HepG2 (cell line): ENCODE data around the gene ARHGEF40. TPM values are rescaled to one million over a fixed set of nuclear protein-coding genes. Genes with fewer than 3 reads are reported as not detected.

Experiments
- ATAC-seq: fragments of 200-7000 bp; cut with Tn5 transposase; 3 replicates; pipeline ENCODE4 v1.9.1; 2020; ENCODE audit warnings: mild to moderate bottlenecking, moderate library complexity
- BruUV-seq: library from RNA; stranded (reverse); fragments of 400-500 nt; replicated peaks from 2 replicates; lab custom pipeline; 2021; lab: Mats Ljungman, UMichigan
- CTCF ChIA-PET: fragments of 300-600 bp; formaldehyde crosslinking; extraction: SDS; loops from one replicate; lab custom pipeline; 2021; ENCODE audit warnings: low total read pairs, inconsistent platforms, low intra/inter-chr PET ratio; lab: Yijun Ruan, JAX
- POLR2A ChIA-PET: fragments of 350-600 bp; sonication (Branson Sonifier 250); formaldehyde crosslinking; loops from one replicate; lab custom pipeline; 2020; ENCODE audit warnings: antibody characterized with exemption, inconsistent platforms; lab: Yijun Ruan, JAX
- DNase-seq: peaks from one replicate; pipeline ENCODE4 v3.0.0-alpha.2; 2015; ENCODE audit warnings: low spot score
- FAIRE-seq: peaks from 3 replicates; lab custom pipeline; 2011; peaks lifted over from hg19 to GRCh38; lab: Jason Lieb, UNC
- H2AFZ ChIP-seq: one replicate; pipeline ENCODE4 v1.6.1; 2011; ENCODE audit warnings: low read length, inconsistent platforms
- H3K27ac ChIP-seq: fragments of 300-600 bp; 3 replicates; pipeline ENCODE4 v1.8.0; 2011; ENCODE audit warnings: mixed run types, mild to moderate bottlenecking, mixed read lengths, low read length, inconsistent platforms; ENCODE audit not compliant: insufficient read depth; ENCODE audit errors: extremely low read length
- H3K27me3 ChIP-seq, 2 experiments: fragments of 200-600 bp in 1 of 2; 2 replicates in 1 of 2; 3 replicates in 1 of 2; pipeline versions ENCODE4 v1.6.0 to v1.8.0; 2011; ENCODE audit warnings: low read length in 2 of 2, mild to moderate bottlenecking in 2 of 2, moderate library complexity in 2 of 2, inconsistent platforms in 1 of 2; ENCODE audit not compliant: insufficient read depth in 2 of 2, control insufficient read depth in 1 of 2
- H3K36me3 ChIP-seq, 2 experiments: fragments of 200-600 bp in 1 of 2; replicated peaks in 1 of 2; 2 replicates in 1 of 2; 3 replicates in 1 of 2; pipeline versions ENCODE4 v1.5.1 to v1.8.0; 2011; ENCODE audit warnings: low read length in 2 of 2, inconsistent platforms in 1 of 2; ENCODE audit not compliant: insufficient read depth in 2 of 2, control insufficient read depth in 1 of 2
- H3K4me1 ChIP-seq: 2 replicates; pipeline ENCODE4 v1.5.1; 2012; ENCODE audit warnings: low read length, inconsistent platforms; ENCODE audit not compliant: insufficient read depth
- H3K4me2 ChIP-seq: 2 replicates; pipeline ENCODE4 v1.6.0; 2011; ENCODE audit warnings: low read depth, low read length, inconsistent platforms
- H3K4me3 ChIP-seq, 3 experiments: fragments of 200-600 bp in 1 of 3; sonication (generic), shearing (Covaris generic) in 1 of 3; replicated peaks in 1 of 3; 2 replicates each; pipeline ENCODE4 v1.5.1; 2011 to 2016; ENCODE audit warnings: low read length in 3 of 3, inconsistent platforms in 2 of 3, low read depth in 2 of 3, mild to moderate bottlenecking in 2 of 3, control low read depth in 1 of 3, mixed read lengths in 1 of 3; ENCODE audit not compliant: insufficient read depth in 1 of 3
- H3K79me2 ChIP-seq: one replicate; pipeline ENCODE4 v1.6.1; 2011; ENCODE audit warnings: low read length, inconsistent platforms; ENCODE audit not compliant: insufficient read depth
- H3K9ac ChIP-seq: 2 replicates; pipeline ENCODE4 v1.6.0; 2011; ENCODE audit warnings: mild to moderate bottlenecking, low read depth, low read length, inconsistent platforms; ENCODE audit not compliant: insufficient read depth
- H3K9me3 ChIP-seq: 2 replicates; pipeline ENCODE4 v1.5.1; 2012; ENCODE audit warnings: mild to moderate bottlenecking, low read length
- H4K20me1 ChIP-seq: 2 replicates; pipeline ENCODE4 v1.6.0; 2011; ENCODE audit warnings: inconsistent platforms, mild to moderate bottlenecking, low read length, moderate library complexity; ENCODE audit not compliant: insufficient read depth
- EP300 ChIP-seq, 3 experiments: sonication (generic) in 1 of 3; formaldehyde crosslinking in 1 of 3; IDR thresholded peaks; 2 replicates each; pipeline versions ENCODE4 v1.5.1 to v1.6.1; 2011 to 2020; ENCODE audit warnings: low read depth in 2 of 3, low read length in 2 of 3, borderline replicate concordance in 1 of 3, improper control_type of control experiment in 1 of 3, mild to moderate bottlenecking in 1 of 3, missing genetic modification reagents in 1 of 3, moderate library complexity in 1 of 3
- FOSL2 ChIP-seq: sonication (generic); formaldehyde crosslinking; IDR thresholded peaks from 2 replicates; pipeline ENCODE4 v1.4.0; 2020; ENCODE audit warnings: missing genetic modification reagents
- MBNL3 ChIP-seq: fragments of 250-450 bp; sonication (Bioruptor Pico); conservative IDR thresholded peaks from 2 replicates; pipeline ENCODE4 v1.8.0; 2022; ENCODE audit warnings: mild to moderate bottlenecking, inconsistent platforms
- NCOA2 ChIP-seq: sonication (generic); formaldehyde crosslinking; IDR thresholded peaks from 2 replicates; pipeline ENCODE4 v1.8.0; 2022; ENCODE audit warnings: inconsistent platforms
- SNAI1 ChIP-seq: sonication (generic); formaldehyde crosslinking; IDR thresholded peaks from 2 replicates; pipeline ENCODE4 v1.5.0; 2020; ENCODE audit warnings: mild to moderate bottlenecking, missing genetic modification reagents, borderline replicate concordance
- XRCC5 ChIP-seq: fragments of 200-400 bp; formaldehyde crosslinking; optimal IDR thresholded peaks from 2 replicates; pipeline ENCODE3; 2017; ENCODE audit warnings: mild to moderate bottlenecking, low read length
- ZBTB7A ChIP-seq: sonication (generic); formaldehyde crosslinking; IDR thresholded peaks from 2 replicates; pipeline ENCODE4 v1.8.0; 2022; ENCODE audit warnings: mild to moderate bottlenecking, missing genetic modification reagents
- WGBS: methylation state at CpG from one replicate; pipeline ENCODE4 v1.1.6; 2017; ENCODE audit warnings: low lambda C conversion rate; 5-methylcytosine and 5-hydroxymethylcytosine counted together
- in situ Hi-C: cut with HindIII; loops from 2 replicates; pipeline ENCODE4 v1.10.0; 2017; ENCODE audit warnings: low pct_unique_long_range_greater_than_20kb; ENCODE audit not compliant: extremely low pct_ligation_motif_present
- intact Hi-C: fragments of 100-400 bp; cut with micrococcal nuclease; formaldehyde crosslinking; loops from one replicate; pipeline ENCODE4 v1.10.0; 2022; ENCODE audit not compliant: unreplicated experiment
- polyA plus RNA-seq, 8 experiments: library from polyadenylated mRNA; depleted of rRNA in 3 of 8; stranded (reverse) in 7 of 8; unstranded in 1 of 8; fragments of >200 nt; fragmentation: Illumina TruSeq in 4 of 8; extraction: Trizol in 4 of 8; gene quantifications; 2 replicates each; pipeline versions ENCODE4 v1.2.1 to v1.2.3, GENCODE V29; 2011 to 2016; ENCODE audit warnings: low read depth in 4 of 8, missing spikeins in 1 of 8, mixed read lengths in 1 of 8; ENCODE audit not compliant: insufficient read depth in 1 of 8
- total RNA-seq, 5 experiments: library from RNA; depleted of rRNA; stranded (reverse); fragments of >200 nt; fragmentation: Illumina TruSeq; extraction: Trizol; gene quantifications; 2 replicates each; pipeline ENCODE4 v1.2.3, GENCODE V29; 2016; ENCODE audit warnings: low read depth in 1 of 5
- TF ChIP-seq, protein P1 (sequence below): IDR thresholded peaks from 2 replicates; pipeline ENCODE4 v1.6.1; 2016; ENCODE audit warnings: control low read depth
- TF ChIP-seq, protein P2 (sequence below): sonication (generic); formaldehyde crosslinking; IDR thresholded peaks from 2 replicates; pipeline ENCODE4 v1.4.0; 2020; ENCODE audit warnings: mild to moderate bottlenecking, missing genetic modification reagents, borderline replicate concordance
- TF ChIP-seq, protein P3 (sequence below): sonication (generic); formaldehyde crosslinking; IDR thresholded peaks from 2 replicates; pipeline ENCODE4 v1.4.0; 2020; ENCODE audit warnings: missing genetic modification reagents, borderline replicate concordance
- TF ChIP-seq, protein P4 (sequence below): sonication (generic); formaldehyde crosslinking; conservative IDR thresholded peaks from 2 replicates; pipeline ENCODE4 v1.4.0; 2020; ENCODE audit warnings: mild to moderate bottlenecking, missing genetic modification reagents, moderate library complexity

ARHGEF40 gene
- total and polyA plus RNA-seq, 2 of the 13 experiments (the other 11 are each of a cell fraction or from before 2014, with no cell fraction given) = 28.1 to 78.1 TPM

DNA sequence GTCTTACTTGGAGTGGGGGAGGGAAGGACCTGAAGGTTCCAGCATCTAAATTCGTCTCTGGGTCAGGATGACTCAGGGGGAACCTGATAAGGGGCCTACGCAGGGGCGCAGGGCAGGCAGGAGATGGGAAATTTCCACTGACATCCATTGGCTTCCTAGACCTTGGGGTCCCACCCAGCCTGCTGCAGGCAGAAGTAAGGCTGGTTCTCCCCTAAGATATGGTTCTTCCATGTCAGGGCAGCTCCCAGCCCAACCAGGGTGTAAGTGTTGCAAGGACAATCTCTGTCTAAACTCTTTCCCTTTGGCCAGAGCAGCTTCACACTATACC, 43.2 kb upstream of the ARHGEF40 start:
- peaks cover 50% of the 10 kb centered on the region for H3K4me1 ChIP-seq
- no peak overlapping the region for H3K27ac ChIP-seq
- WGBS = 24% methylated on average over 3 of the region's 3 CpGs
- no TSS peak for BruUV-seq
- no peaks in the 10 kb centered on the region for H4K20me1 ChIP-seq
- ATAC-seq (no peak), DNase-seq (no peak), FAIRE-seq (no peak)
- intact Hi-C loops (no loop called here), in situ Hi-C loops (no loop called here)
- no peaks in the 10 kb centered on the region; a peak in 2 of 5 replicates for H3K27me3 ChIP-seq
- POLR2A ChIA-PET = interaction anchor here (1.1 to 1.9 kb wide), 3 partner anchors 29 to 43 kb away, joined by 4 to 7 read pairs (median 6); partner anchors contain the start of gene ARHGEF40
- H2AFZ ChIP-seq = no peak overlapping the region
- no peak overlapping the region for H3K4me3 ChIP-seq
- CTCF ChIA-PET = no interaction called here
- no peak overlapping the region for H3K9ac ChIP-seq
- peaks cover 13% of the 10 kb centered on the region for H3K79me2 ChIP-seq
- H3K36me3 ChIP-seq = peaks cover 1 to 3% of the 10 kb centered on the region in 2 experiments; a peak in 3 of 5 replicates
- peak overlapping the region; percentile 14; the same call in 1 of the 2 replicates for H3K4me2 ChIP-seq
- no peaks in the 10 kb centered on the region for H3K9me3 ChIP-seq
- TF ChIP-seq FOSL2 (CRISPR knock-in tag) = peak; percentile 78
- 0 out of 2 replicates have a peak, but pooled peaks have one; percentile 26 for TF ChIP-seq ZBTB7A
- TF ChIP-seq XRCC5 = peak; percentile 26
- TF ChIP-seq, protein P1, sequence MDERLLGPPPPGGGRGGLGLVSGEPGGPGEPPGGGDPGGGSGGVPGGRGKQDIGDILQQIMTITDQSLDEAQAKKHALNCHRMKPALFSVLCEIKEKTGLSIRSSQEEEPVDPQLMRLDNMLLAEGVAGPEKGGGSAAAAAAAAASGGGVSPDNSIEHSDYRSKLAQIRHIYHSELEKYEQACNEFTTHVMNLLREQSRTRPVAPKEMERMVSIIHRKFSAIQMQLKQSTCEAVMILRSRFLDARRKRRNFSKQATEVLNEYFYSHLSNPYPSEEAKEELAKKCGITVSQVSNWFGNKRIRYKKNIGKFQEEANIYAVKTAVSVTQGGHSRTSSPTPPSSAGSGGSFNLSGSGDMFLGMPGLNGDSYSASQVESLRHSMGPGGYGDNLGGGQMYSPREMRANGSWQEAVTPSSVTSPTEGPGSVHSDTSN = no peak
- TF ChIP-seq SNAI1 (CRISPR knock-in tag) = no peak
- TF ChIP-seq EP300 (IDR thresholded peaks at IDR 0.05; ENCODE audit: low read depth in 2 of 2, low read length in 2 of 2) = peak in 1 of 2 experiments; percentile 34; a peak in 1 of 4 replicates
- no peak for TF ChIP-seq EP300 (CRISPR knock-in tag; IDR thresholded peaks at IDR 0.05; ENCODE audit: borderline replicate concordance)
- TF ChIP-seq, protein P2, sequence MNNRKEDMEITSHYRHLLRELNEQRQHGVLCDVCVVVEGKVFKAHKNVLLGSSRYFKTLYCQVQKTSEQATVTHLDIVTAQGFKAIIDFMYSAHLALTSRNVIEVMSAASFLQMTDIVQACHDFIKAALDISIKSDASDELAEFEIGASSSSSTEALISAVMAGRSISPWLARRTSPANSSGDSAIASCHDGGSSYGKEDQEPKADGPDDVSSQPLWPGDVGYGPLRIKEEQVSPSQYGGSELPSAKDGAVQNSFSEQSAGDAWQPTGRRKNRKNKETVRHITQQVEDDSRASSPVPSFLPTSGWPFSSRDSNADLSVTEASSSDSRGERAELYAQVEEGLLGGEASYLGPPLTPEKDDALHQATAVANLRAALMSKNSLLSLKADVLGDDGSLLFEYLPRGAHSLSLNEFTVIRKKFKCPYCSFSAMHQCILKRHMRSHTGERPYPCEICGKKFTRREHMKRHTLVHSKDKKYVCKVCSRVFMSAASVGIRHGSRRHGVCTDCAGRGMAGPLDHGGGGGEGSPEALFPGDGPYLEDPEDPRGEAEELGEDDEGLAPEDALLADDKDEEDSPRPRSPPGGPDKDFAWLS (CRISPR knock-in tag) = no peak
- TF ChIP-seq, protein P3, sequence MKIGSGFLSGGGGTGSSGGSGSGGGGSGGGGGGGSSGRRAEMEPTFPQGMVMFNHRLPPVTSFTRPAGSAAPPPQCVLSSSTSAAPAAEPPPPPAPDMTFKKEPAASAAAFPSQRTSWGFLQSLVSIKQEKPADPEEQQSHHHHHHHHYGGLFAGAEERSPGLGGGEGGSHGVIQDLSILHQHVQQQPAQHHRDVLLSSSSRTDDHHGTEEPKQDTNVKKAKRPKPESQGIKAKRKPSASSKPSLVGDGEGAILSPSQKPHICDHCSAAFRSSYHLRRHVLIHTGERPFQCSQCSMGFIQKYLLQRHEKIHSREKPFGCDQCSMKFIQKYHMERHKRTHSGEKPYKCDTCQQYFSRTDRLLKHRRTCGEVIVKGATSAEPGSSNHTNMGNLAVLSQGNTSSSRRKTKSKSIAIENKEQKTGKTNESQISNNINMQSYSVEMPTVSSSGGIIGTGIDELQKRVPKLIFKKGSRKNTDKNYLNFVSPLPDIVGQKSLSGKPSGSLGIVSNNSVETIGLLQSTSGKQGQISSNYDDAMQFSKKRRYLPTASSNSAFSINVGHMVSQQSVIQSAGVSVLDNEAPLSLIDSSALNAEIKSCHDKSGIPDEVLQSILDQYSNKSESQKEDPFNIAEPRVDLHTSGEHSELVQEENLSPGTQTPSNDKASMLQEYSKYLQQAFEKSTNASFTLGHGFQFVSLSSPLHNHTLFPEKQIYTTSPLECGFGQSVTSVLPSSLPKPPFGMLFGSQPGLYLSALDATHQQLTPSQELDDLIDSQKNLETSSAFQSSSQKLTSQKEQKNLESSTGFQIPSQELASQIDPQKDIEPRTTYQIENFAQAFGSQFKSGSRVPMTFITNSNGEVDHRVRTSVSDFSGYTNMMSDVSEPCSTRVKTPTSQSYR = peak; percentile 36; the same call in 1 of the 2 replicates
- TF ChIP-seq, protein P4, sequence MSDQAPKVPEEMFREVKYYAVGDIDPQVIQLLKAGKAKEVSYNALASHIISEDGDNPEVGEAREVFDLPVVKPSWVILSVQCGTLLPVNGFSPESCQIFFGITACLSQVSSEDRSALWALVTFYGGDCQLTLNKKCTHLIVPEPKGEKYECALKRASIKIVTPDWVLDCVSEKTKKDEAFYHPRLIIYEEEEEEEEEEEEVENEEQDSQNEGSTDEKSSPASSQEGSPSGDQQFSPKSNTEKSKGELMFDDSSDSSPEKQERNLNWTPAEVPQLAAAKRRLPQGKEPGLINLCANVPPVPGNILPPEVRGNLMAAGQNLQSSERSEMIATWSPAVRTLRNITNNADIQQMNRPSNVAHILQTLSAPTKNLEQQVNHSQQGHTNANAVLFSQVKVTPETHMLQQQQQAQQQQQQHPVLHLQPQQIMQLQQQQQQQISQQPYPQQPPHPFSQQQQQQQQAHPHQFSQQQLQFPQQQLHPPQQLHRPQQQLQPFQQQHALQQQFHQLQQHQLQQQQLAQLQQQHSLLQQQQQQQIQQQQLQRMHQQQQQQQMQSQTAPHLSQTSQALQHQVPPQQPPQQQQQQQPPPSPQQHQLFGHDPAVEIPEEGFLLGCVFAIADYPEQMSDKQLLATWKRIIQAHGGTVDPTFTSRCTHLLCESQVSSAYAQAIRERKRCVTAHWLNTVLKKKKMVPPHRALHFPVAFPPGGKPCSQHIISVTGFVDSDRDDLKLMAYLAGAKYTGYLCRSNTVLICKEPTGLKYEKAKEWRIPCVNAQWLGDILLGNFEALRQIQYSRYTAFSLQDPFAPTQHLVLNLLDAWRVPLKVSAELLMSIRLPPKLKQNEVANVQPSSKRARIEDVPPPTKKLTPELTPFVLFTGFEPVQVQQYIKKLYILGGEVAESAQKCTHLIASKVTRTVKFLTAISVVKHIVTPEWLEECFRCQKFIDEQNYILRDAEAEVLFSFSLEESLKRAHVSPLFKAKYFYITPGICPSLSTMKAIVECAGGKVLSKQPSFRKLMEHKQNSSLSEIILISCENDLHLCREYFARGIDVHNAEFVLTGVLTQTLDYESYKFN (CRISPR knock-in tag) = 0 out of 2 replicates have a peak, but pooled peaks have one; percentile 16
- TF ChIP-seq NCOA2 (CRISPR knock-in tag) = peak; percentile 33; the same call in 1 of the 2 replicates
- TF ChIP-seq MBNL3 (CRISPR knock-in tag) = no peak
